Measurements from ENCODE around the gene CRHR1.

Gene CRHR1

DNA sequence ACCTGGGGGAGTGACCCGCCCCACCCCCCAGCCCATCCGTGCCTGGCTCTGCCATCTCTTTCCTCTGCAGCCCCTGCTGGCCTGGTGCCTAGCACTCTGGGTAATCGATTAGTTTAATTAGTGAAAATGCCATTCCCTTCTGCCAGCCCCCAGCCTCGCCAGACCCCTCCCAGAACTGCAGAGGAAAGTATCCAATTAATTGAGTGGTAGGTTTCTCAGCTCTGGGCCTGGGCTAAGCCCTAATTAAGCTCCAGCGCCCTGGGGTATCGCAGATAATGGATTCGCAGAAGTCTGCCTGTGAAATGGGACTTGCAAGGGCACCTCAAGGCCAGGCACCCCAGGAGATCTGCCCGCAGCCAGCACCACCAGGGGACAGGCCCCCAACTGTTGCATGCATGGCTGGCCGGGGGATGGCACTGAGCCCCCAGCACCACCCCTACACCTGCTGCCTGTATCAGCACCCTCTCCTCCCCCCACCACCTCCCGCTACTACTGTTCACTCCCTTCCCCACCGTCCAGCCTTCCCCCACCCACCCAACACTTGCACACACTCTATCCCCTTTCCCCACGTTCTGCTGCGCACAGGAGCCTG is 40.9 kb downstream of the CRHR1 start:
- no peak for DNase-seq

DNA sequence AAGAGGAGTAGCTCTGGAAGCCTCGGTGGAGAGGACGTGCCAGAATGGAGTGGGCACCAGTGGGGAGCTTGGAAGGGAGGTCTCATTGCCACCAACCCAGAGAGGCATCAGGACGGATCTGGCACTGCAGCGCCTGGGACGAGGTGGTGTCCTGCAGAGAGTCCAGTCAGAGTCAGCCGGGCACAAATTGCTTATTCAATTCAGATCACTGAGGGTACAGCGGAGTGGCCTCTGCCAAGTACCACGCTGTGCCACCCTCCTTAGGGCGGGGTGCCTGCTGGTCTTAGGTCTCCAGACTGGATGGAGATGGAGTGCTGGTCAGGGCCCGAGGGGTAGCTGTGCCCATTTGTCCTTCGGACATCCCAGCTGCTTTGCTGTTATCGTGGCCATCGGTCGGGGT is 41.7 kb downstream of the CRHR1 start:
- DNase-seq, result no peak

DNA sequence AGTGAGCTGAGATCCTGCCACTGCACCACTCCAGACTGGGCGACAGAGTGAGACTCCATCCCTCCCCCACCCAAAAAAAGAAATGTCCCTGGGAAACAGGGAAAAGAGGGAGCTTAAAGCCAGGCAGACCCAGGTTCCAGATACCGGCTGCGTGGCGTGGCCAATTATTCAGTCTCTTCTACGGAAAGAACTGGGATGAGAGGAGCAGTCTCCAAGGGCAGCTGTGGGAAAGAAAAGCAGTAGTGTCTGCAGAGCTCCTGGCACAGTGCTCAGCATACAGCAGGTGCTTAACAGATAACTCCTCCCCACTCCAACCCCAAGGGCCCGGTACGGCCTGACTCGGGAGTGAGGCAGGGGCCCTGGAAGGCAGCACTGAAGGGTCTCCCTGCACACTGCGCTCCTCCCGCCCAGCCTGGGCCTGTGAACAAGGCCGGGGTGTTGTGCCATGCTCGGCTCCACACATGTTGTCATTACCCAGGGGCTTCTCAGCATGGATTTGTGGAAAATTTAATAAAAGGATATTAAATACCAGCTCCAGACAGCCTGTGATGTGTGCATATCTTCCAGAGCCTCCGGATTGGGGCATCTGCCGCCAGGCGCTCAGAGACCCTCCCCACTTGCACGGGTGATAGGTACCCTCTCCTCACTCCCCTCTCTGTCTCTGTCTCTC is 42.9 kb downstream of the CRHR1 start:
- no peak for DNase-seq

DNA sequence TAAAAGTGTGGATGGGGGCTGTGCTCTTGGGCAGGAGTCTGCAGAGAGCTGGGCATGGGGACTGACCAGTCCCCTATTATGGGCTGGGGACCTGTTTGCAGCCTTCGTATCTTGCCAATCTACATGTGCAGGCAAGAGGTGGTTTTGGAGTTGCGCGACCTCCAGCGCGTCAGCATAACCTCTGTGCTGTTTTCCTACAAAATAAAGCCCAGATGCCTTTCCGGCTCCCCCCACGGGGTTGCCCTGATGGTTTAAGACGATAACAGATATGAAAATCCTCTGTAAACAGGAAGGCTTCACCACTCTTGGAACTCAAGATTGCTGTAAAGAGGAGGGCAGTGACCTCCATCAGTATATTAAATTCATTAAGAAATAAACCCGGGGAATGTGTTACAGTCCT is 44.1 kb downstream of the CRHR1 start:
- no peak for DNase-seq

DNA sequence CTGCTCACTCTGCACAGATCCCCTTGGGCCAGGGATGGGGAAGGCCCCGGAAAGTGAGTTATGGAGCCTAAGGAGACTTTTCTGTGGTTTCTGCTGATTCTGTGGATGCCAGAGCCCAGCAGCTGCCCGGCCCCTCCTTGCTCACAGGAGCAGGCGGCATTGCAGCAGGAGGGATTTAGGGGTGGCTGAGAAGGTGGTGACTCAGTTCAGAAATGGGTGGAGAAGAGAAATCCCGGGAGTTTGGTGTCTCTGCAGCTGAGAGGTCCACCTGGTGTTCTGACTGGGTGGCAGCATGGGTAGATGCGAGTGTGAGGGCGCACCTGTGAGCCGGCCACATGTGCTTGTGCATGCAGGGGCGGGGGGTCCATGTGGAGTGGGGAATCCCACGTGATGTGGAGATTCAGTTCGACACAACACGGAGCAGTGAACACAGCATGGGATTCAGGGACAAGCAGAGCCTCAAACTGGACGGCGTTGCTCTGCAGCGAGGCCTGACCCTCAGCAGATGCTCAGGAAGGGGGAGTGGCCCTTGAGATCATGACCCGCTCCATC is 44.5 kb downstream of the CRHR1 start:
- no peak for DNase-seq

DNA sequence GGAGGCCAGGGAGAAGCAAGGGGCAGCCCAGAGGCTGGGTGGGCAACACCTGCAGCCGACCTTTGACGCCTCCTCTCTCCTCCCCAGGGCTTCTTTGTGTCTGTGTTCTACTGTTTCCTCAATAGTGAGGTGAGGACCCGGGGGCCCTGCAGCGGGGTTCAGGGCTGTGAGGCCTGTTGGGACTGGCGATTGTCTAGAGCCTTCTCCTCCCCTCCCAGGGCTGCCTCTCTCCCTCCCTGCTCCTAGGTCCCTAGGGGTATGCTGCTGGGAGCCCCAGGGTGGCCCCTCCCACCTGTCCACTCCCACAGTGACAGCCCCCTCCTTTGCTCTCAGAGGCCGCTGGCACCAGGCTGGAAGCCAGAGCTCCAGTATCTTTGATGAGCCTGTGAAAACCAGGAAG is 49.8 kb downstream of the CRHR1 start:
- no peak for DNase-seq

DNA sequence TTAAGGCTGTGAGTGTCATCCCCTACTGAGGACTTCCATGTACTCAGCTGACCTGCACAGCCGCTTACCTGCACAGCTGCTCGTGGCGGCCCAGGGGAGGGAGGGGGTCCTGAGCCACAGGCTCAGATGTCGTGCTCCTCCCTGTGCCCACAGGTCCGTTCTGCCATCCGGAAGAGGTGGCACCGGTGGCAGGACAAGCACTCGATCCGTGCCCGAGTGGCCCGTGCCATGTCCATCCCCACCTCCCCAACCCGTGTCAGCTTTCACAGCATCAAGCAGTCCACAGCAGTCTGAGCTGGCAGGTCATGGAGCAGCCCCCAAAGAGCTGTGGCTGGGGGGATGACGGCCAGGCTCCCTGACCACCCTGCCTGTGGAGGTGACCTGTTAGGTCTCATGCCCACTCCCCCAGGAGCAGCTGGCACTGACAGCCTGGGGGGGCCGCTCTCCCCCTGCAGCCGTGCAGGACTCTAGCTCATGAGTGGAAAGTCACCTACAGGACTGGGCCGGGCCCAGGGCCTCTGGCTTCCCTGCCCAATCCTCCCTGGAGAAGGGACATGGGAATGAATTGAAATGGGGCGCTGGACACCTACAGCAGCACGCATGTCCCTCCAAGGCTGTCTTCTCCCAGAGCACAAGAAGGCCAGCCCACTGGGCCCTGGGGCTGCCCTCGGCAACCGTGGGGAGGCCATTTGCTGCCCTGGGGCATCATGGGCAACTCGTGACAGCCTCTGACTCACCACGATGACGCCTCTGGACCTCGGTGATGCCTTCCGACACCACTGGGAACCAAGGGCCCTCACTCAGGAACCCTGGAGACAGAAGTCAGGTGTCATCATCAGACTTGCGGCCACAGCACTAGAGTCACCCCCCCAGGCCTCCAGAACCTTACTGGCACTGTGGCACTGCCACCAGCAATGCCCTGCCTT is 50.6 kb downstream of the CRHR1 start:
- no peak for DNase-seq

DNA sequence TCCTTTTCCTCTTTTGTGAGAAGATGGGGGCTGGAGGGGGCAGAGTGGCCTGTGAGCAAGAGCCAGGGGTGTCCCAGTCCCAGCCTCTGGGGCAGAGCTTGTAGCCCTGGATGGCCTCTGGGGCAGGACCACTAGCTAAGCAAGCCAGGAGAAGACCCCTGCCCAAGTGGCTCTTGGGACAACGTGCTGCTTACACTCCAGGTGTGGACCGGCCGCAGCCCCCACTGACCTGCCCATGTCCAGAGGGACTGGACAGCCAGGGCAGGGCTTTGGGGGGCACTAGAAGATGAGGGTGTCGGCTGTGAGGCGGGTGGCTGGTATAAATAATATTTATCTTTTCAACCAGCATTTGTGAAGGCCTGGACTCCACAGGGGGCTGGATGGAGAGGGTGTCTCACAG is 51.4 kb downstream of the CRHR1 start:
- DNase-seq, result no peak

DNA sequence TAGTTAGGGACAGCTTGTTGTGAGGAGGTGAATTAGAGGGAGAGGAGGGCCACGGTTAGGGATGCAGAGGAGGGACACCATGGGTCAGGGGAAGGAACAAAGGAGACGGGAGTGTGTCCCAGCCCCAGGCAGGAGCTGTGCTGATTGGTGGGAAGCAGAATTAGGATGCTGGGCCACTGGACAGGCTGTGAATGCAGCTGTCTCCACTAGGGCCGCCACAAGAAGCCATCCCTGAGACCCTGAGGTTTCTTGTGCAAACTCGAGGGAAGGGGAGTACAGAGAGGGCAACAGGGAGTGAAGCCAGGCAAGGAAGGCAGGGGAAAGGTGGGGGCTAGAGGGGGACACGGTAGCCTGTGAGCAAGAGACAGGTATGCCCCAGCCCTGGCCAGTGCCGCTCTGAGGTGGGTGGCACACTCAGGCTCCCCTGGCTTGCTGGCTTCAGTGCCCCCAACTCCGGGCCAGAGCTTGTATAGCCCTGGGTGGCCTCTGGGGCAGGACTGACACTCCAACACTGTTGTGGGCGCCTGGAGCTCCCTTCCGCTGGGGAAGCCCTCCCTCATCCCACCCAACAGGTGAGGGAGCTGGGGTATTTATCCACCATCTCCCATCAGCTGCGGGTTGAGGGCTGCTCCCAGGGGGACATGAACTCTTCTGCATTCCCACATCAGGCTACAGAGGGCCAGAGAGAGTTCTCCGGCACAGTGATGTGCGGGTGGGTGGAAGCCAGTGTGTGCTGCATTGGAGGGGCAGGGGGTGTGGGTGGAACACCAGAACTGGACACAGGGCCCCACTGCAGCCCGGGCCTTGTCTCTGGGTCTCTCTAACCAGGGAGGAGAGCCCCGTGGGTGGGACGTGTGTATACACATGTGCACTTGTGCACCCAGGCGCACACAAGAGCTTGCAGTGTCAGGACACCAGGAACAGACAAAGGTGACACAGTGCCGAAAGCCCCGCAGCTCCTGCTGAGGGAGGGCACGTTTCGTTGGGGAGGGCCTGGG is 52.2 kb downstream of the CRHR1 start:
- DNase-seq, result no peak

DNA sequence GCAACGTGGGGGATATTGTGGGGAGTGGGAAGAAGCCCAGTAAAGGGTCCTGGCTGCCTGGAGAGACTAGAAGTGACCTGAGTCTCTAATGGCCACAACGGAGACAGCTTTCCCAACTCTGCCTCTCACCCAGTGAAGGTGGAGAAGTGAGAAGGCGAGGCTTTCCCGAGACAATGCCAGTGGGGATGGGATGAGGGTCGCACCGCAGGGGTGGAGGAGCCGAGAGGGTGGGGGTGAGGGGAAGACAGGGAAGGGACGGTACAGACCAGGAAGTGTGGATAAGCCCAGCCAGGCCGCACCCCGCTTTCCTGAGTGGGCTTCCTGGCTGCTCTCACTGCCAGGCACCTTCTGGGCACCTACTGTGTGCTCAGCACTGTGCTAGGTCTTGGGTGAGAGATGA is 53.1 kb downstream of the CRHR1 start:
- DNase-seq, result no peak

DNA sequence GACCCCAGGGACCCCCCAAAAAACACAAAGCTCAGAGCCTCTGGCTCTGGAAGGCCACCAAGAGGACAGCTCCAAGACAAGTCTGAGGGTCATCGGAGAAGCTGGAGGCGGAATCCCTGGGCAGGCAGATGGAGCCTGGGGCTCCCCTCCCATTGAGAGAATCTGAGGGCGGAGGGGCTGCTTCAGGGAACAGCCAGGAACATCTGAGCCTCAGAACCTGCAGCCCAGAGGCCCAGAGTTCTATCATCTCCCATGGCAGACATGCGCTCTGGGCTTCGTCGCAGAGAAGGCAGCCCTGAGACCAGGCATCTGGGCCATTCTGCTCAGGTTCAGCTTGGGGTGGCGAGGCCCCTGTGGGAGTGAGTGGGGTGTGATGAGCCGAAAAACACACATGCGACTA is 53.5 kb downstream of the CRHR1 start:
- no peak for DNase-seq

DNA sequence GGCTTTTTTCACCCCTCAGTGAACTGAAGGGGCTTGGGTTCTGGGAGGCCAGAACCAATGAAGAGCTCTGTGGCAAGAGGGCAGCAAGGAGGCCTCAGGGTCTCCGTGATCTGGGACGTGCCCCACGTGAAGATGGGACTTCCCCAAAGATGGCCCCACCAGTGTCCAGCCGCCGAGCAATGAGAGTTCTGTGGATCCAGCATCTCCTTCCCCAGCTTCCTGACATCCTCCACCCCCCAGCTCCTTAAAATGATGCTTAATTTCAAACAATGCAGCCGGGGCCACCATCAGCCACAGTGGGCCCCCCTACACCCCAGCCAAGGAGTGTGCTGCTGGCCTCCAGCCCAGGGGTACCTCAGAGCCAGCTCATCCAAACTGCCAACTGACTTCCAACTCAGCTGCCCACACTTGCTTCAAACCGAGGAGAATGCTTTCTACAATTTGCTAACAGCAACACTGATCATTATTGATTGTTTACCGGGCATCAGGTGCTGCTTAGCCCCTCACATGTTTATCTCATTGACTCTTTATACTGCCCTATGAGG is 54.7 kb downstream of the CRHR1 start:
- DNase-seq, result no peak

DNA sequence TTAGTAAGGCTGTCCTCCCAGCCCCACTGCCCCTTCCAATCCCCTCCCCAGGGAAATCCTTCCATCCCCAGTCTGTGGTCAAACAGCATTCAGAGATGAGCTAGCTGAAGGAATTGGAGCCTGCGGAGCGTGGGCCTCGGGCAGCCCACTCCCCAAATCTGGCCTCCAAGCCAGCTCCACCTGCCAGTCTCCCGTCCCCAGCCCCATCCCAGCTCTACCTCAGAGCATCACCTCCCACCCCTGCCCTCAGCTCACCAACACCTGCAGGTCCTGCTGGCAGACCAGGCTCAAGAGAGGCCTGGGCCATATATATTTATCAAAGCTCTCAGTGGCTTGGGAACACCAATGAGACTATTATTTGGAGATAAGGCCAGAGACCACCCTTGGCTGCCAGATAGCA is 55.3 kb downstream of the CRHR1 start:
- DNase-seq, result no peak

DNA sequence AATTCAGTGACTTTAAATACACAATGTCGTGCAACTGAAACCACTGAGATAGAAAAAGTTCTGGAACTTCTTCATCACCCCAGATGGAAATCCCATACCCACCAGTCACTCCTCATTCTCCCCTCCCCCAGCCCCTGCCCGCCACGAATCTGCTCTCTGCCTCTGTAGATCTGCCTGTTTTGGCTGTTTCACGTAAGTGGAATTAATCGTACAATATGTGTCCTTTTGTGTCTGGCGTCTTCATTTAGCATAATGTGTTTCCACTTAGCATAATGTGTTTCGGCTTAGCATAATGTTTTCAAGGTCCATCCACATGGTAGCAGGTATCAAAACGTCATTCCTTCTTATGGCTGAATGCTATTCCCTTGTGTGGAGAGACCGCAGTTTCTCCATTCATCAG is 57.1 kb downstream of the CRHR1 start:
- no peak for DNase-seq

DNA sequence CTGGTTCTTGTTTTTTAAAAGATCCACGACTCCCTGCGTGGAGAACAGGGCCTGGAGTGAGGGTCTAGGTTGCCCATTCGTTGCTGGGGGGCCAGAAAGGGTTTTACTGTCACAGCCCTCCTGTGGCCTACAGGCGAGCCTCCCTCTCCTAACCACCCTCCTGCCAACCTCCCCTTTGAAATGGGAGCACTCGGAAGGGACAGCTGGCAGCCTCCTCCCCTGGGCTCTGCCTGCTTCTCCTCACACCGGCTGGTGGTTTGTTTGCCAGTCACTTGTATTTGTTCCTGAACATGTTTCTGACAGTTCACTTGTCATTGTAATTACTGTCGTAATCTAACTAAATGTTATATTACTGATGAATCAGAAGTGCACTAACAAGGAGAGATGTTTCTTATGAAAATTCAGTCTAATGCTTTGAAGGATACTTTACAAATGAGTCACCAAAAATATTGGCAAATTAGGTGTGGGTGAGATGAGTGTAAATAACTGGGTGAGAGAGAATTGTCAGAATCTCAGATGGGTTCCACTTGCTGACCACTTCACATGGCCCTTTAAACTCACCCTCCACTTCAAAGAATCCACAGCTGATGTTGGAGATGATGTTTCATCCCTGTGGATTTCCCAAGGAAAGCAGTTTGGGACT is 57.9 kb downstream of the CRHR1 start:
- DNase-seq, result no peak

DNA sequence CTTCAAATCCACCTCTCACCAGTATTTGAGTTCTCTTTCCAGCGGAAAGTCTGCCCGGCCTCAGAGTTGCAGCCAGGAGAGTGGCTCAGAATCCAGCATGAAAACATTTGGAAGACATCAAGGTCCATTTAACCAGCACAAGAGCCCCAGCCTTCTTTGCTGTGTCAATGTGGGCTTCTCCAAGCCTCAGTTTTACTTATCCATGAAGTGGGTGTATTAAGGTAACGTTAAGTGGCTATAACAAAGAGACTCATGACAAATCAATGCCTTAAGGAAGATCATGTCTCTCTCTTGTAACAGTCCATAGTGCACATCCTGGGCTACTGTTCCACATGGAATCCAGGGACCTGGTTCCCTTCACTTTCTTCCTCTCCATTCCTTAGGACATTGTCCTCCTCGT is 59.6 kb downstream of the CRHR1 start:
- DNase-seq, result no peak

DNA sequence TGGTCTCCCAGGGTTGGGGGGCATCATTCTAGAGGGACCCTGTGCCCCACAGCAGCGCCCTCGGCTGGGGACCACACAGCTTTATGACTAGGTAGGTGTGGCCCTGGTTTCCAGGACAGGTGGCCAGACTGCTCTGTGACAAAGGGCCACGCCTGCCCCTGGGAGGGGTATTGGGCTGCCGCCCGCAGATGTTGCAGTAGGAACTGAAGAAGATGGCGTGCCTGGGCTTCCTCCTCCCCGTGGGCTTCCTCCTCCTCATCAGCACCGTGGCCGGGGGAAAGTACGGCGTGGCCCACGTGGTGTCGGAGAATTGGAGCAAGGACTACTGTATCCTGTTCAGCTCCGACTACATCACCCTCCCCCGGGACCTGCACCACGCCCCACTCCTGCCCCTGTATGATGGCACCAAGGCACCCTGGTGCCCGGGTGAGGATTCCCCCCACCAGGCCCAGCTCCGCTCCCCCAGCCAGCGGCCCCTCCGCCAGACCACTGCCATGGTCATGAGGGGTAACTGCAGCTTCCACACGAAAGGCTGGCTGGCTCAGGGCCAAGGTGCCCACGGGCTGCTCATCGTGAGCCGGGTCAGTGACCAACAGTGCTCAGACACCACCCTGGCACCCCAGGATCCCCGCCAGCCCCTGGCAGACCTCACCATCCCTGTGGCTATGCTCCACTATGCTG is 60.7 kb downstream of the CRHR1 start, which contains the start of gene SPPL2C:
Gene SPPL2C, plus strand, starts transcription at position 187 of the 681 bp plus-strand sequence. Its CDS starts 26 bp downstream, at position 213.
- DNase-seq, result no peak

DNA sequence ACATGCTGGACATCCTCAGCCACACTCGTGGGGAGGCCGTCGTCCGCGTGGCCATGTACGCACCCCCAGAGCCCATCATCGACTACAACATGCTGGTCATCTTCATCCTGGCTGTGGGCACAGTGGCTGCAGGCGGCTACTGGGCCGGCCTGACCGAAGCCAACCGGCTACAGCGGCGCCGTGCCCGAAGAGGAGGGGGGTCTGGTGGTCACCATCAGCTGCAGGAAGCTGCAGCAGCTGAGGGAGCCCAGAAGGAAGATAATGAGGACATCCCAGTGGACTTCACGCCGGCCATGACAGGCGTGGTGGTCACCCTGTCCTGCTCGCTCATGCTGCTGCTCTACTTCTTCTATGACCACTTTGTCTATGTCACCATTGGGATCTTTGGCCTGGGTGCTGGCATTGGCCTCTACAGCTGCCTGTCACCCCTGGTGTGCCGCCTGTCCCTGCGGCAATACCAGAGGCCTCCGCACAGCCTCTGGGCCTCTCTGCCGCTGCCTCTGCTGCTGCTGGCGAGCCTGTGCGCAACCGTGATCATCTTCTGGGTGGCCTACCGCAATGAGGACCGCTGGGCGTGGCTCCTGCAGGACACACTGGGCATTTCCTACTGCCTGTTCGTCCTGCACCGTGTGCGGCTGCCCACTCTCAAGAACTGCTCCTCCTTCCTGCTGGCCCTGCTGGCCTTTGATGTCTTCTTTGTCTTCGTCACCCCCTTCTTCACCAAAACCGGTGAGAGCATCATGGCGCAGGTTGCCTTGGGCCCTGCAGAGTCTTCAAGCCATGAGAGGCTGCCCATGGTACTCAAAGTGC is 61.5 kb downstream of the CRHR1 start:
- no peak for DNase-seq

DNA sequence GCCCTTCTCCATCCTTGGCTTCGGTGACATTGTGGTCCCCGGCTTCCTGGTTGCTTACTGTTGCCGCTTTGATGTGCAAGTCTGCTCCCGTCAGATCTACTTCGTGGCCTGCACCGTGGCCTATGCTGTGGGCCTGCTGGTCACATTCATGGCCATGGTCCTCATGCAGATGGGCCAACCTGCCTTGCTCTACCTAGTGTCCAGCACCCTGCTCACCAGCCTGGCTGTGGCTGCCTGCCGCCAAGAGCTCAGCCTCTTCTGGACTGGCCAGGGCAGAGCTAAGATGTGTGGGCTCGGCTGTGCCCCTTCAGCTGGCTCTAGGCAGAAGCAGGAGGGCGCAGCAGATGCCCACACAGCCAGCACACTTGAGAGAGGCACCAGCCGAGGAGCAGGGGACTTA is 62.1 kb downstream of the CRHR1 start:
- no peak for DNase-seq

DNA sequence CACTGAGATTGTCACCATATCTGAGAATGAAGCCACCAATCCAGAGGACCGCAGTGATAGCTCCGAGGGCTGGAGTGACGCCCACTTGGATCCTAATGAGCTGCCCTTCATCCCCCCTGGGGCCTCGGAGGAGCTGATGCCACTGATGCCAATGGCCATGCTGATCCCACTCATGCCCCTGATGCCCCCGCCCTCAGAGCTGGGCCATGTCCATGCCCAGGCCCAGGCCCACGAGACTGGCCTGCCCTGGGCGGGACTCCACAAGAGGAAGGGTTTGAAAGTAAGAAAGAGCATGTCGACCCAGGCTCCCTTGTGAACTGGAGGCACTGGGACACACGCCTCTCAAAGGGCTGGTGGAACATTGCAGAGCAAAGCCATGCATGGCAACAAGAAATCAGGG is 62.5 kb downstream of the CRHR1 start:
- no peak for DNase-seq
